CD8-positive, alpha-beta memory T cell (primary cell): ENCODE data around the gene EIF4E. TPM values are rescaled to one million over a fixed set of nuclear protein-coding genes. Genes with fewer than 3 reads are reported as not detected.
"Not testable (repeated sequence)": the region's sequence is repeated elsewhere in the genome, so short reads cannot be mapped to it uniquely, and the experiment has no call there.

ENCODE experiments used
- CTCF ChIA-PET: fragments of 350-600 bp; sonication (Branson Sonifier 250); formaldehyde crosslinking; loops from one replicate; lab custom pipeline; 2021; ENCODE audit warnings: antibody characterized with exemption; lab: Charles Lee
- POLR2A ChIA-PET: fragments of 350-600 bp; sonication (Branson Sonifier 250); formaldehyde crosslinking; loops from one replicate; lab custom pipeline; 2021; ENCODE audit warnings: antibody characterized with exemption; lab: Charles Lee
- DNase-seq, 5 donors: peaks; one replicate each; pipeline versions ENCODE4 v3.0.0 to v3.0.0-alpha.2; 2020 to 2022; ENCODE audit warnings: mixed read lengths in 1 of 5
- H3K27ac ChIP-seq: one replicate; pipeline ENCODE4 v1.7.0; 2013; ENCODE audit warnings: low read depth, mild to moderate bottlenecking, low read length, moderate library complexity
- H3K27me3 ChIP-seq: 2 replicates; pipeline ENCODE4 v1.7.0; 2013; ENCODE audit warnings: low read length, mild to moderate bottlenecking; ENCODE audit not compliant: insufficient read depth, poor library complexity, severe bottlenecking
- H3K36me3 ChIP-seq: 2 replicates; pipeline ENCODE4 v1.7.0; 2013; ENCODE audit warnings: mild to moderate bottlenecking, low read length, moderate library complexity; ENCODE audit not compliant: insufficient read depth
- H3K4me1 ChIP-seq: 2 replicates; pipeline ENCODE4 v1.7.0; 2013; ENCODE audit warnings: mild to moderate bottlenecking, low read length, moderate library complexity; ENCODE audit not compliant: insufficient read depth
- H3K4me3 ChIP-seq: 2 replicates; pipeline ENCODE4 v1.7.0; 2013; ENCODE audit warnings: mild to moderate bottlenecking, low read length
- H3K9me3 ChIP-seq: 2 replicates; pipeline ENCODE4 v1.7.0; 2013; ENCODE audit warnings: mild to moderate bottlenecking, low read length
- H3K27ac Mint-ChIP-seq, 8 donors: one replicate each; pipeline ENCODE4 v1.8.0; 2020 to 2021; ENCODE audit warnings: mixed read lengths in 8 of 8, mild to moderate bottlenecking in 6 of 8, inconsistent platforms in 3 of 8, moderate library complexity in 3 of 8
- H3K27me3 Mint-ChIP-seq, 2 donors: one replicate each; pipeline ENCODE4 v1.8.0; 2020 to 2021; ENCODE audit warnings: mixed read lengths in 2 of 2, mild to moderate bottlenecking in 1 of 2, moderate library complexity in 1 of 2
- H3K36me3 Mint-ChIP-seq, 3 donors: one replicate each; pipeline ENCODE4 v1.8.0; 2020 to 2021; ENCODE audit warnings: mixed read lengths in 3 of 3, inconsistent platforms in 1 of 3, mild to moderate bottlenecking in 1 of 3
- H3K4me1 Mint-ChIP-seq, 3 donors: one replicate each; pipeline ENCODE4 v1.8.0; 2020 to 2021; ENCODE audit warnings: mixed read lengths in 3 of 3, inconsistent platforms in 1 of 3, mild to moderate bottlenecking in 1 of 3
- H3K4me3 Mint-ChIP-seq, 7 donors: one replicate each; pipeline ENCODE4 v1.8.0; 2020 to 2021; ENCODE audit warnings: mixed read lengths in 7 of 7, mild to moderate bottlenecking in 6 of 7, moderate library complexity in 4 of 7, inconsistent platforms in 2 of 7
- H3K9me3 Mint-ChIP-seq, 5 donors: one replicate each; pipeline ENCODE4 v1.8.0; 2020 to 2022; ENCODE audit warnings: mixed read lengths in 5 of 5, mild to moderate bottlenecking in 3 of 5, moderate library complexity in 2 of 5, inconsistent platforms in 1 of 5
- polyA plus RNA-seq: library from polyadenylated mRNA; unstranded; fragments of 300-500 nt; fragmentation: Illumina TruSeq; gene quantifications from one replicate; pipeline ENCODE4 v1.2.3, GENCODE V29; 2021
- total RNA-seq, 2 experiments: library from RNA; stranded (reverse); gene quantifications; one replicate each; pipeline ENCODE4 v1.2.3, GENCODE V29; 2021

The EIF4E gene
- total and polyA plus RNA-seq, 3 experiments from 2014 or later: 58.5 to 168 (median 157) TPM

DNA sequence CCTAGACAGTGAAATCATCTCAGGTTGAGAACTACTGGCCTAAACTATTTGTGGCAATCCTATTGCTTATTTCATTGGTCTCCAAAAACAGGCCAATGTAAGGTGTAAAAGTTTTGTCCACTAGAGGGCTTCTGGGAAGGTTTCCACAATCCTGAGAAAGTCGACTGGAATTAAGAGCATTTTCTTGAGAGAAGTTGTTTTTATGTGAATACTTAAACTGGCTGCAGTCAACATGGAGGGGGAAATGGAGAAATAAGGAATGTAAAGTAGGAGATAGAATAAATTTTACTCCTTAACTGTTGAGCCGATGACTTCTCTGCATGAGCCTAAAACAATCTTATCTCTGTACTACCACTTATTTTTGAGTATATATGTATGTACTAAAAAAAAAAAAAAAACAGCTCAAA is 11.0 kb upstream of the EIF4E start:
- ChIA-PET POLR2A (no interaction called here), CTCF (interaction anchor here (0.7 to 3.8 kb wide), 3 partner anchors 11 to 56 kb away, joined by 3 to 13 read pairs (median 3); partner anchors contain the start of genes EIF4E and METAP1)
- peak in 2 of 5 donors; percentile 7 to 15 for DNase-seq
- Histone ChIP-seq H3K27ac (no peak overlapping the region), H3K36me3 (no peaks in the 10 kb centered on the region), H3K9me3 (no peaks in the 10 kb centered on the region), H3K4me1 (no peaks in the 10 kb centered on the region), H3K27me3 (no peaks in the 10 kb centered on the region), H3K4me3 (no peak overlapping the region)
- Mint-ChIP-seq H3K4me3 (no peak overlapping the region), H3K27me3 (no peaks in the 10 kb centered on the region), H3K36me3 (no peaks in the 10 kb centered on the region), H3K4me1 (peaks cover 2 to 4% (median 3%) of the 10 kb centered on the region in 3 donors), H3K27ac (no peak overlapping the region), H3K9me3 (no peaks in the 10 kb centered on the region)

DNA sequence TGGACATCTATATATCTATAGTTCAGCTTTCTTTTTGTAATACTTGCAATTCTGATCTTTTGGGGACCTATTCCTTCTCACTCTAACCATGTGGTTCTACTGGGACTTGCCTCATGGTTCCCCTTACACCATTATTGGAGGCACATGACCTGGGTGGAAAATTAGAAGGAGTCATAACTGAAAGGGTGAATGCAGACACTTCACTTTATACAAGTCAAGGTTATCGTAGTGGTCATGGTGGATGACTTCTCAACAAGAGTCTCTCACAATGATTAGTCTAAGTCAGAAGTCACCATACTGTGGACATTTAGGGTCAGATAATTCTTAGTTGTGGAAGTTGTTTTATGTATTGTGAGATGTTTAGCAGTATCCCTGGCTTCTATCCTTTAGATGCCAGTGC is 10.5 kb upstream of the EIF4E start:
- H3K27ac Mint-ChIP-seq: peak overlapping the region in 1 of 8 donors; percentile 79
- peaks cover 2 to 4% (median 3%) of the 10 kb centered on the region in 3 donors for H3K4me1 Mint-ChIP-seq
- Histone ChIP-seq H3K27ac (no peak overlapping the region), H3K36me3 (no peaks in the 10 kb centered on the region), H3K9me3 (no peaks in the 10 kb centered on the region), H3K4me3 (no peak overlapping the region), H3K4me1 (no peaks in the 10 kb centered on the region), H3K27me3 (no peaks in the 10 kb centered on the region)
- ChIA-PET POLR2A (no interaction called here), CTCF (interaction anchor here (3.8 kb wide), 1 partner anchor 11 kb away, joined by 13 read pairs; the partner anchor contains the start of gene EIF4E)
- DNase-seq: no peak
- no peaks in the 10 kb centered on the region for H3K27me3 Mint-ChIP-seq
- no peak overlapping the region for H3K4me3 Mint-ChIP-seq
- no peaks in the 10 kb centered on the region for H3K36me3 Mint-ChIP-seq
- H3K9me3 Mint-ChIP-seq: no peaks in the 10 kb centered on the region

DNA sequence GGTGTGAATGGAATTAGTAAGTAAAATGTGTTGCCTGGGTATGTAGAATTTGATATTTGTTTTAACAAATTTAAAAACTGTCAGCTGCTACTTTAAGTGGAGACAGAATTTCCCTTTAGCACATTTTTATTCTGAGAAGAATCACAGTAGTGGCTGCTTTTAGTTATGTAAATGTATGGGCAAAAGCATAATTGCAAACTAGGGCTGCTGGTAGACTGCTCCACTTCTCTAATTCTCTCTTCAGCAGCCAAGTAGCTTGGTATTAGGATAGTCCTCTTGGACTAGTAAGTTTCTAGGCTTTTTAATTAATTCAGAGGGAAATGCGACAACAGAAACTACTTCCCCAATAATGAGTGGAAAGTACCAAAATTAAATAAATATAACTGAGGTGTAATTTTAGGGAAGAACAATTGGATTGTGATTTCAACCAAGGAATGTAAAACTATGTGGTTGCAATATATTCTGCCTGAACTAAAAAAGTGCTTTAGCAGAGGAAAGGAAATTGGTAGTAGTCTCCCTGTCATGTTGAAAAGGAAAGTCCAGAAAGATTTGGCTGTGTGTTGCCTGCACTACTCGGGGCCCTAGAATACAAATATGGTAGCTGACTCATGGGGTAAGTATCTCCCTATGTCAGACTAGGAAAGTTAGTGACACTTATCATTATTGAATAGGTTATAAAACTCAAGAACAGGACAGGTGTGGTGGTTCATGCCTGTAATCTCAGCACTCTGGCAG is 9.2 kb upstream of the EIF4E start:
- Mint-ChIP-seq H3K27me3 (no peaks in the 10 kb centered on the region), H3K36me3 (peaks cover 0 to 2% (median 0%) of the 10 kb centered on the region in 3 donors), H3K27ac (no peak overlapping the region), H3K4me3 (no peak overlapping the region), H3K4me1 (peaks cover 2 to 4% (median 3%) of the 10 kb centered on the region in 3 donors), H3K9me3 (no peaks in the 10 kb centered on the region)
- Histone ChIP-seq H3K27ac (no peak overlapping the region), H3K9me3 (no peaks in the 10 kb centered on the region), H3K4me3 (no peak overlapping the region), H3K27me3 (no peaks in the 10 kb centered on the region), H3K4me1 (no peaks in the 10 kb centered on the region), H3K36me3 (no peaks in the 10 kb centered on the region)
- ChIA-PET POLR2A (no interaction called here), CTCF (interaction anchor here (1.0 to 1.8 kb wide), 3 partner anchors 9 to 470 kb away, joined by 3 to 6 read pairs (median 3); partner anchors contain the start of gene EIF4E)
- DNase-seq: no peak

DNA sequence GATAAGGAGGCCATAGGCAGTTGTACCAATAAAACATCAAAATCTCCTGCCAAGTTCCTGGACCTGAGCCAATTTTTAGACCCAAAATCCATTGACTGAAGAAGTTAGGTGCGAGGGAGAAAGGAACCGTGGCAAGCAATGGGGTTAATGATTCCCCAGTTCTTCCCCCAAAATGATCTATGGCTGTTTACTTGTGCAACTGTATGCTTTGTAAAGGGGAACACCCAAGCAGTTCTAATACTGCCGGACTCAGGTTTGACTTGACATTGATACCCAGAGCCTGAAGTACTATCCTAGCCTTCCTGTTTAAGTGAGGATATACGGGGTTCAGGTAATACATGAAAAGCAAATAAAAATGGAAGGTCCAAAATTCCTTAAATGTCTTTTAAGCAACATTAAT is 6.7 kb upstream of the EIF4E start:
- Mint-ChIP-seq H3K9me3 (no peaks in the 10 kb centered on the region), H3K4me3 (peak overlapping the region in 1 of 7 donors; percentile 24), H3K27me3 (no peaks in the 10 kb centered on the region), H3K27ac (no peak overlapping the region), H3K36me3 (peaks cover 0 to 2% (median 0%) of the 10 kb centered on the region in 3 donors), H3K4me1 (peaks cover 5 to 15% (median 8%) of the 10 kb centered on the region in 3 donors)
- H3K9me3 ChIP-seq: no peaks in the 10 kb centered on the region
- no peaks in the 10 kb centered on the region for H3K27me3 ChIP-seq
- H3K4me3 ChIP-seq: no peak overlapping the region
- no peak for DNase-seq
- H3K4me1 ChIP-seq: no peaks in the 10 kb centered on the region
- no peaks in the 10 kb centered on the region for H3K36me3 ChIP-seq
- POLR2A ChIA-PET: no interaction called here
- CTCF ChIA-PET: no interaction called here
- H3K27ac ChIP-seq: no peak overlapping the region

DNA sequence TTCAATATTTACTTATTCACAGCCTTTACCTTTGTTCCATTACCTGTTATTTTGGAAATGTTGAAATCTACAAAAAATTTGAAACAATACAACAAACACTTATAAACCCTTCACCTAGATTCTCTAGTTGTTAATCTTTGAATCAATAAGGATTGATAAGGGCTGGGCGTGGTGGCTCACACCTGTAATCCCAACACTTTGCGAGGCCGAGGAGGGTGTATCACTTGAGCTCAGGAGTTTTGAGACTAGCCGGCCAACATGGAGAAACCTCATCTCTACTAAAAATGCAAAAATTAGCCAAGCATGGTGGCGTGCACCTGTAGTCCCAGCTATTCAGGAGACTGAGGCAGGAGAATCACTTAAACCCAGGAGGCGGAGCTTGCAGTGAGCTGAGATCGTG is 5.9 kb upstream of the EIF4E start:
- H3K27me3 Mint-ChIP-seq, DNase-seq, H3K9me3 Mint-ChIP-seq, H3K4me3 Mint-ChIP-seq, H3K9me3 ChIP-seq, H3K36me3 ChIP-seq, H3K4me1 ChIP-seq, H3K4me3 ChIP-seq, H3K27ac Mint-ChIP-seq, H3K27me3 ChIP-seq, CTCF ChIA-PET, H3K27ac ChIP-seq, H3K36me3 Mint-ChIP-seq, POLR2A ChIA-PET: not testable (repeated sequence)
- H3K4me1 Mint-ChIP-seq: peaks cover 10 to 21% (median 14%) of the 10 kb centered on the region in 3 donors

DNA sequence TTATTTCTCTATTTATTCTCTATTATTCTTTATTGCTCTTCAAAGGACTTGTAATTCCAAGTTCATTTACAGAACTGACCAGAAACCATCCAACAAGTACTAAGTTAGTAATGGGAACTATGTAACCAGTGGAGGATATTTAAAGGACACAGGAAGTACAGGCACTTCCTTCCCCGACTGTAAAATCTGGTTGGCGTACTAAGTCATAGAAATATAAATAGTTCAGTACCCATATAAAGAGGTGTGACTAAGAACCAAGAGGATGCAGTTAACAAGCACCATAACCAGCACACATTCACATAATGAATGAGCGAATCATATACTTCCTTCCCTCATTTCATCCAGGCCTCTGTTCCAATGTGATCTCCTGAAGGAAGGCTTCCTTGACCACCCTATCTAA is 3.6 kb upstream of the EIF4E start:
- peaks cover 0 to 5% of the 10 kb centered on the region in 2 donors for H3K27me3 Mint-ChIP-seq
- ChIA-PET POLR2A (interaction anchor here (0.6 kb wide), 1 partner anchor 22 kb away, joined by 3 read pairs; no protein-coding TSS in a partner anchor), CTCF (interaction anchor here (1.4 to 7.4 kb wide), 2 partner anchors 10 to 62 kb away, joined by 3 to 47 read pairs; partner anchors contain the start of gene METAP1)

DNA sequence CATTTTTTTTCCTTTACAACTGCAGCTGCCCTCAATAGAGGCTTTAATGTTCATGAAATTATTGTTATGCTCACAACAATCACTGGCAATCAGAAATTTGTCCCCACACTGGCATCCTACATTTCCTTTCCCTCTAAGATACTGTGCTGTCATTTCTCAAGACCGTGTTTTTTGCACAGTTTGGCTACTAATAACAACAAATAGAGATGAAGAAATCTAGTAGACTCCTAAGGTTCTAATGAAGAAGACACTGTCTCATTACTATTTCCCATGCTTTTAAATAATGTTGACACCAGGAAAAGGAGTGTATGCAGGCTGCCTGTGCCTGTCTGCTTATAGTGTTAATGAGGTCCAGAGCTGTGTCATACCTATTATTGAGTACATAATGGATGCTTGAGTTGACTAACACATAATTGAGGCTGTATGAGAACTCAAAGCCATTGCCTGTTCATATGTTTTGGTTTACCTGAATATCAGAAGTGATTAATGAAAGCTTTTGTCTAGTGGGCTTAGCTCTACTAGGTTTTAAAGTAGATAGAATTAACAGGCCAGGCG is 1.5 kb upstream of the EIF4E start:
- Mint-ChIP-seq H3K4me3 (peak overlapping the region; percentile 96 to 99 (median 98)), H3K27me3 (peaks cover 0 to 5% of the 10 kb centered on the region in 2 donors), H3K27ac (peak overlapping the region in 6 of 8 donors; percentile 94 to 98 (median 97)), H3K9me3 (no peaks in the 10 kb centered on the region), H3K4me1 (peaks cover 33 to 48% (median 35%) of the 10 kb centered on the region in 3 donors), H3K36me3 (peaks cover 0 to 33% (median 2%) of the 10 kb centered on the region in 3 donors)
- no peak for DNase-seq
- Histone ChIP-seq H3K27me3 (no peaks in the 10 kb centered on the region), H3K27ac (peak overlapping the region; percentile 87), H3K36me3 (no peaks in the 10 kb centered on the region), H3K4me1 (peaks cover 17% of the 10 kb centered on the region), H3K9me3 (no peaks in the 10 kb centered on the region), H3K4me3 (peak overlapping the region; percentile 89)
- ChIA-PET POLR2A (interaction anchor here (3.1 kb wide), 1 partner anchor 65 kb away, joined by 36 read pairs; the partner anchor contains the start of gene METAP1), CTCF (interaction anchor here (0.9 to 7.4 kb wide), 3 partner anchors 10 to 126 kb away, joined by 3 to 47 read pairs (median 13); partner anchors contain the start of gene METAP1)

More for the DNA sequence above, 3.6 kb upstream of the EIF4E start:
- Histone ChIP-seq H3K9me3 (no peaks in the 10 kb centered on the region), H3K4me3 (no peak overlapping the region), H3K4me1 (peaks cover 3% of the 10 kb centered on the region), H3K27ac (no peak overlapping the region), H3K27me3 (no peaks in the 10 kb centered on the region), H3K36me3 (no peaks in the 10 kb centered on the region)
- H3K27ac Mint-ChIP-seq: peak overlapping the region in 1 of 8 donors; percentile 29
- peaks cover 0 to 22% (median 2%) of the 10 kb centered on the region in 3 donors for H3K36me3 Mint-ChIP-seq
- no peaks in the 10 kb centered on the region for H3K9me3 Mint-ChIP-seq
- H3K4me3 Mint-ChIP-seq: peak overlapping the region in 1 of 7 donors; percentile 43
- DNase-seq: no peak
- peaks cover 16 to 28% (median 20%) of the 10 kb centered on the region in 3 donors for H3K4me1 Mint-ChIP-seq
